ENCODE data around the gene TACR2. TPM values are rescaled to one million over a fixed set of nuclear protein-coding genes. Genes with fewer than 3 reads are reported as not detected.

The TACR2 gene
- total and polyA plus RNA-seq, 2 of the 13 experiments (the other 11 are each of a cell fraction or from before 2014, with no cell fraction given) = 0.04 TPM; not detected in 1

DNA sequence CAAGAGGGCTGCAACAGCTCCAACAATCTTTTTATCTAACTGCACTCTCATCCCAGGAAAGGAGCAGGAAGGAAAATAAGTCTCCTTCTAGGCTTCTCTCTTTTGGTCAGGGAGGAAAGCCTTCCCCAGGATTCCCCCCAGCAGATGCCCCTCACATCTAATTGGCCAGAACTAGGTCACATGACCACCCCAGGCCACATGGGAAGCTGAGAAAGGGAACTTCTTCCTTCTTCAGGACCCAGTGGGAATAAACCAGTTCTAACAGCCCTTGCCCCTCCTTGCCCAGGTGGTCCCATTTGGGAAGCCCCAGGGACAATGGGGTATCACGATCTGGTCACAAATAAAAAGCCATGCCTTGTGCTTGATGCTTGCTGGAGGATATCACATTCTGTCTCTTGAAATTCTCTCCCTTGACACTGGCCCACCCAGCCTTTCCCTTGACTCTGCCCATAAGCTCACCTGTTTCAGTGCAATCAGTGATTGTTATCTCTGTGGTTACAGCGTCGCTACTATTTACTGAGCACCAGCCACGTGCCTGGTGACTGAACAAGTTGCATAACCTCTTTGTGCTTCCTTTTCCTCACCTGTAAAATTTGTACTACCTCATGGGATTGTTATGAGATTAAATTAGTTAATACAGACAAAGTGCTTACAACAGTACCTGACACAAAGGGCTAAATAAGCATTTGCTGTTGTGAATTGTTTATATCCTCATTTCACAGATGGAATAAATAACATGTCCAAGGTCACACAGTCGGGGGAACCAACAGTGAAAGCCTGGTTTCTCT lies 9.0 kb upstream of the TACR2 start (continued):
- no peak for TF ChIP-seq ZNF235 (CRISPR knock-in tag; IDR thresholded peaks at IDR 0.05; ENCODE audit: borderline replicate concordance)
- TF ChIP-seq, protein P1, sequence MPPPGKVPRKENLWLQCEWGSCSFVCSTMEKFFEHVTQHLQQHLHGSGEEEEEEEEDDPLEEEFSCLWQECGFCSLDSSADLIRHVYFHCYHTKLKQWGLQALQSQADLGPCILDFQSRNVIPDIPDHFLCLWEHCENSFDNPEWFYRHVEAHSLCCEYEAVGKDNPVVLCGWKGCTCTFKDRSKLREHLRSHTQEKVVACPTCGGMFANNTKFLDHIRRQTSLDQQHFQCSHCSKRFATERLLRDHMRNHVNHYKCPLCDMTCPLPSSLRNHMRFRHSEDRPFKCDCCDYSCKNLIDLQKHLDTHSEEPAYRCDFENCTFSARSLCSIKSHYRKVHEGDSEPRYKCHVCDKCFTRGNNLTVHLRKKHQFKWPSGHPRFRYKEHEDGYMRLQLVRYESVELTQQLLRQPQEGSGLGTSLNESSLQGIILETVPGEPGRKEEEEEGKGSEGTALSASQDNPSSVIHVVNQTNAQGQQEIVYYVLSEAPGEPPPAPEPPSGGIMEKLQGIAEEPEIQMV (CRISPR knock-in tag; IDR thresholded peaks at IDR 0.05; ENCODE audit: low read depth) = no peak
- TF ChIP-seq, protein P2, sequence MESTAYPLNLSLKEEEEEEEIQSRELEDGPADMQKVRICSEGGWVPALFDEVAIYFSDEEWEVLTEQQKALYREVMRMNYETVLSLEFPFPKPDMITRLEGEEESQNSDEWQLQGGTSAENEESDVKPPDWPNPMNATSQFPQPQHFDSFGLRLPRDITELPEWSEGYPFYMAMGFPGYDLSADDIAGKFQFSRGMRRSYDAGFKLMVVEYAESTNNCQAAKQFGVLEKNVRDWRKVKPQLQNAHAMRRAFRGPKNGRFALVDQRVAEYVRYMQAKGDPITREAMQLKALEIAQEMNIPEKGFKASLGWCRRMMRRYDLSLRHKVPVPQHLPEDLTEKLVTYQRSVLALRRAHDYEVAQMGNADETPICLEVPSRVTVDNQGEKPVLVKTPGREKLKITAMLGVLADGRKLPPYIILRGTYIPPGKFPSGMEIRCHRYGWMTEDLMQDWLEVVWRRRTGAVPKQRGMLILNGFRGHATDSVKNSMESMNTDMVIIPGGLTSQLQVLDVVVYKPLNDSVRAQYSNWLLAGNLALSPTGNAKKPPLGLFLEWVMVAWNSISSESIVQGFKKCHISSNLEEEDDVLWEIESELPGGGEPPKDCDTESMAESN (CRISPR knock-in tag; conservative IDR thresholded peaks at IDR 0.05) = peak; percentile 61; the same call in 1 of the 2 replicates
- TF ChIP-seq, protein P3, sequence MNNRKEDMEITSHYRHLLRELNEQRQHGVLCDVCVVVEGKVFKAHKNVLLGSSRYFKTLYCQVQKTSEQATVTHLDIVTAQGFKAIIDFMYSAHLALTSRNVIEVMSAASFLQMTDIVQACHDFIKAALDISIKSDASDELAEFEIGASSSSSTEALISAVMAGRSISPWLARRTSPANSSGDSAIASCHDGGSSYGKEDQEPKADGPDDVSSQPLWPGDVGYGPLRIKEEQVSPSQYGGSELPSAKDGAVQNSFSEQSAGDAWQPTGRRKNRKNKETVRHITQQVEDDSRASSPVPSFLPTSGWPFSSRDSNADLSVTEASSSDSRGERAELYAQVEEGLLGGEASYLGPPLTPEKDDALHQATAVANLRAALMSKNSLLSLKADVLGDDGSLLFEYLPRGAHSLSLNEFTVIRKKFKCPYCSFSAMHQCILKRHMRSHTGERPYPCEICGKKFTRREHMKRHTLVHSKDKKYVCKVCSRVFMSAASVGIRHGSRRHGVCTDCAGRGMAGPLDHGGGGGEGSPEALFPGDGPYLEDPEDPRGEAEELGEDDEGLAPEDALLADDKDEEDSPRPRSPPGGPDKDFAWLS (CRISPR knock-in tag; IDR thresholded peaks at IDR 0.05; ENCODE audit: borderline replicate concordance) = no peak
- TF ChIP-seq, protein P4, sequence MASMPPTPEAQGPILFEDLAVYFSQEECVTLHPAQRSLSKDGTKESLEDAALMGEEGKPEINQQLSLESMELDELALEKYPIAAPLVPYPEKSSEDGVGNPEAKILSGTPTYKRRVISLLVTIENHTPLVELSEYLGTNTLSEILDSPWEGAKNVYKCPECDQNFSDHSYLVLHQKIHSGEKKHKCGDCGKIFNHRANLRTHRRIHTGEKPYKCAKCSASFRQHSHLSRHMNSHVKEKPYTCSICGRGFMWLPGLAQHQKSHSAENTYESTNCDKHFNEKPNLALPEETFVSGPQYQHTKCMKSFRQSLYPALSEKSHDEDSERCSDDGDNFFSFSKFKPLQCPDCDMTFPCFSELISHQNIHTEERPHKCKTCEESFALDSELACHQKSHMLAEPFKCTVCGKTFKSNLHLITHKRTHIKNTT (CRISPR knock-in tag; IDR thresholded peaks at IDR 0.05) = no peak
- TF ChIP-seq SCMH1 (CRISPR knock-in tag; IDR thresholded peaks at IDR 0.05; ENCODE audit: borderline replicate concordance) = no peak
- TF ChIP-seq, protein P5, sequence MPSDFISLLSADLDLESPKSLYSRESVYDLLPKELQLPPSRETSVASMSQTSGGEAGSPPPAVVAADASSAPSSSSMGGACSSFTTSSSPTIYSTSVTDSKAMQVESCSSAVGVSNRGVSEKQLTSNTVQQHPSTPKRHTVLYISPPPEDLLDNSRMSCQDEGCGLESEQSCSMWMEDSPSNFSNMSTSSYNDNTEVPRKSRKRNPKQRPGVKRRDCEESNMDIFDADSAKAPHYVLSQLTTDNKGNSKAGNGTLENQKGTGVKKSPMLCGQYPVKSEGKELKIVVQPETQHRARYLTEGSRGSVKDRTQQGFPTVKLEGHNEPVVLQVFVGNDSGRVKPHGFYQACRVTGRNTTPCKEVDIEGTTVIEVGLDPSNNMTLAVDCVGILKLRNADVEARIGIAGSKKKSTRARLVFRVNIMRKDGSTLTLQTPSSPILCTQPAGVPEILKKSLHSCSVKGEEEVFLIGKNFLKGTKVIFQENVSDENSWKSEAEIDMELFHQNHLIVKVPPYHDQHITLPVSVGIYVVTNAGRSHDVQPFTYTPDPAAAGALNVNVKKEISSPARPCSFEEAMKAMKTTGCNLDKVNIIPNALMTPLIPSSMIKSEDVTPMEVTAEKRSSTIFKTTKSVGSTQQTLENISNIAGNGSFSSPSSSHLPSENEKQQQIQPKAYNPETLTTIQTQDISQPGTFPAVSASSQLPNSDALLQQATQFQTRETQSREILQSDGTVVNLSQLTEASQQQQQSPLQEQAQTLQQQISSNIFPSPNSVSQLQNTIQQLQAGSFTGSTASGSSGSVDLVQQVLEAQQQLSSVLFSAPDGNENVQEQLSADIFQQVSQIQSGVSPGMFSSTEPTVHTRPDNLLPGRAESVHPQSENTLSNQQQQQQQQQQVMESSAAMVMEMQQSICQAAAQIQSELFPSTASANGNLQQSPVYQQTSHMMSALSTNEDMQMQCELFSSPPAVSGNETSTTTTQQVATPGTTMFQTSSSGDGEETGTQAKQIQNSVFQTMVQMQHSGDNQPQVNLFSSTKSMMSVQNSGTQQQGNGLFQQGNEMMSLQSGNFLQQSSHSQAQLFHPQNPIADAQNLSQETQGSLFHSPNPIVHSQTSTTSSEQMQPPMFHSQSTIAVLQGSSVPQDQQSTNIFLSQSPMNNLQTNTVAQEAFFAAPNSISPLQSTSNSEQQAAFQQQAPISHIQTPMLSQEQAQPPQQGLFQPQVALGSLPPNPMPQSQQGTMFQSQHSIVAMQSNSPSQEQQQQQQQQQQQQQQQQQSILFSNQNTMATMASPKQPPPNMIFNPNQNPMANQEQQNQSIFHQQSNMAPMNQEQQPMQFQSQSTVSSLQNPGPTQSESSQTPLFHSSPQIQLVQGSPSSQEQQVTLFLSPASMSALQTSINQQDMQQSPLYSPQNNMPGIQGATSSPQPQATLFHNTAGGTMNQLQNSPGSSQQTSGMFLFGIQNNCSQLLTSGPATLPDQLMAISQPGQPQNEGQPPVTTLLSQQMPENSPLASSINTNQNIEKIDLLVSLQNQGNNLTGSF (CRISPR knock-in tag; IDR thresholded peaks at IDR 0.05) = no peak
- TF ChIP-seq NFE2 (CRISPR knock-in tag; IDR thresholded peaks at IDR 0.05) = no peak
- peak; percentile 68; the same call in 1 of the 2 replicates for TF ChIP-seq ZNF749 (CRISPR knock-in tag; IDR thresholded peaks at IDR 0.05; ENCODE audit: borderline replicate concordance)
- no peak for TF ChIP-seq U2AF2 (IDR thresholded peaks at IDR 0.05; ENCODE audit: low read depth, low read length)
- no peak for TF ChIP-seq ZNF674 (CRISPR knock-in tag; IDR thresholded peaks at IDR 0.05; ENCODE audit: low read depth)
- TF ChIP-seq, protein P6, sequence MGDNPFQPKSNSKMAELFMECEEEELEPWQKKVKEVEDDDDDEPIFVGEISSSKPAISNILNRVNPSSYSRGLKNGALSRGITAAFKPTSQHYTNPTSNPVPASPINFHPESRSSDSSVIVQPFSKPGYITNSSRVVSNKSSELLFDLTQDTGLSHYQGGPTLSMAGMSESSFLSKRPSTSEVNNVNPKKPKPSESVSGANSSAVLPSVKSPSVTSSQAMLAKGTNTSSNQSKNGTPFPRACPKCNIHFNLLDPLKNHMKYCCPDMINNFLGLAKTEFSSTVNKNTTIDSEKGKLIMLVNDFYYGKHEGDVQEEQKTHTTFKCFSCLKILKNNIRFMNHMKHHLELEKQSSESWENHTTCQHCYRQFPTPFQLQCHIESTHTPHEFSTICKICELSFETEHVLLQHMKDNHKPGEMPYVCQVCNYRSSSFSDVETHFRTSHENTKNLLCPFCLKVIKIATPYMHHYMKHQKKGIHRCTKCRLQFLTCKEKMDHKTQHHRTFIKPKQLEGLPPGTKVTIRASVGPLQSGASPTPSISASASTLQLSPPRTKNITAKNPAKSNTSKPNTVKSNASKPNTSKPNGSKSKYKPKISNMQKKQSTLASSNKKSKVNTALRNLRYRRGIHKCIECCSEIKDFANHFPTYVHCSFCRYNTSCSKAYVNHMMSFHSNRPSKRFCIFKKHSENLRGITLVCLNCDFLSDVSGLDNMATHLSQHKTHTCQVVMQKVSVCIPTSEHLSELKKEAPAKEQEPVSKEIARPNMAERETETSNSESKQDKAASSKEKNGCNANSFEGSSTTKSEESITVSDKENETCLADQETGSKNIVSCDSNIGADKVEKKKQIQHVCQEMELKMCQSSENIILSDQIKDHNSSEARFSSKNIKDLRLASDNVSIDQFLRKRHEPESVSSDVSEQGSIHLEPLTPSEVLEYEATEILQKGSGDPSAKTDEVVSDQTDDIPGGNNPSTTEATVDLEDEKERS (CRISPR knock-in tag; IDR thresholded peaks at IDR 0.05) = no peak; the same call in 1 of the 2 replicates

All from HepG2 (cell line).